SK-N-SH treated with all-trans-retinoic acid at 6 μM for 48 hours (cell line): ENCODE measurements around the gene POLR3F.

ENCODE experiments used
- ATAC-seq: fragments of 200-7000 bp; cut with Tn5 transposase; 3 replicates; pipeline ENCODE4 v1.9.1; 2020; ENCODE audit warnings: mild to moderate bottlenecking, moderate library complexity
- BACH2 ChIP-seq: fragments of 250-450 bp; sonication (Bioruptor Pico); IDR thresholded peaks from 2 replicates; pipeline ENCODE4 v1.9.0; 2021; ENCODE audit warnings: mild to moderate bottlenecking, borderline replicate concordance
- CSDC2 ChIP-seq: fragments of 250-450 bp; sonication (Bioruptor Pico); IDR thresholded peaks from 2 replicates; pipeline ENCODE4 v1.5.0; 2020; ENCODE audit warnings: mild to moderate bottlenecking, moderate library complexity
- ESRRG ChIP-seq: fragments of 250-450 bp; sonication (Bioruptor Pico); IDR thresholded peaks from 2 replicates; pipeline ENCODE4 v1.6.1; 2021; ENCODE audit warnings: mild to moderate bottlenecking
- GLIS3 ChIP-seq: fragments of 250-450 bp; sonication (Bioruptor Pico); IDR thresholded peaks from 2 replicates; pipeline ENCODE4 v1.5.0; 2020; ENCODE audit warnings: mild to moderate bottlenecking, moderate library complexity
- ISL1 ChIP-seq: fragments of 250-450 bp; sonication (Bioruptor Pico); IDR thresholded peaks from 2 replicates; pipeline ENCODE4 v2.1.2; 2022; ENCODE audit warnings: mild to moderate bottlenecking, moderate library complexity
- OSR1 ChIP-seq: fragments of 250-450 bp; sonication (Bioruptor Pico); IDR thresholded peaks from 2 replicates; pipeline ENCODE4 v1.8.0; 2022; ENCODE audit warnings: moderate library complexity, mild to moderate bottlenecking, inconsistent platforms
- POU6F1 ChIP-seq: fragments of 250-450 bp; sonication (Bioruptor Pico); IDR thresholded peaks from 2 replicates; pipeline ENCODE4 v1.8.0; 2021; ENCODE audit warnings: low read depth, mild to moderate bottlenecking, moderate library complexity, borderline replicate concordance
- PPARA ChIP-seq: fragments of 250-450 bp; sonication (Bioruptor Pico); IDR thresholded peaks from 2 replicates; pipeline ENCODE4 v1.5.0; 2020; ENCODE audit warnings: mild to moderate bottlenecking, borderline replicate concordance
- RARB ChIP-seq: fragments of 250-450 bp; sonication (Bioruptor Pico); IDR thresholded peaks from 2 replicates; pipeline ENCODE4 v1.8.0; 2021; ENCODE audit warnings: mild to moderate bottlenecking, moderate library complexity
- SNAI2 ChIP-seq: fragments of 250-450 bp; sonication (Bioruptor Pico); IDR thresholded peaks from 2 replicates; pipeline ENCODE4 v1.5.0; 2020; ENCODE audit warnings: mild to moderate bottlenecking, moderate library complexity
- TCF4 ChIP-seq: fragments of 250-450 bp; sonication (Bioruptor Pico); IDR thresholded peaks from 2 replicates; pipeline ENCODE4 v1.8.0; 2021; ENCODE audit warnings: mild to moderate bottlenecking, moderate library complexity, borderline replicate concordance
- TOX ChIP-seq: fragments of 250-450 bp; sonication (Bioruptor Pico); IDR thresholded peaks from 2 replicates; pipeline ENCODE4 v1.8.0; 2021; ENCODE audit warnings: mild to moderate bottlenecking, moderate library complexity, borderline replicate concordance
- TSHZ2 ChIP-seq: fragments of 250-450 bp; sonication (Bioruptor Pico); IDR thresholded peaks from 2 replicates; pipeline ENCODE4 v1.5.0; 2020; ENCODE audit warnings: mild to moderate bottlenecking, moderate library complexity
- ZFP3 ChIP-seq: fragments of 250-450 bp; sonication (Bioruptor Pico); IDR thresholded peaks from 2 replicates; pipeline ENCODE4 v1.5.0; 2020; ENCODE audit warnings: mild to moderate bottlenecking, moderate library complexity
- ZFP30 ChIP-seq: fragments of 450-650 bp; formaldehyde crosslinking; IDR thresholded peaks from 2 replicates; pipeline ENCODE4 v1.5.0; 2022; ENCODE audit warnings: mild to moderate bottlenecking, moderate library complexity
- ZNF565 ChIP-seq: fragments of 450-650 bp; formaldehyde crosslinking; conservative IDR thresholded peaks from 2 replicates; pipeline ENCODE4 v1.5.0; 2020; ENCODE audit warnings: low read depth, mild to moderate bottlenecking, moderate library complexity
- ZNF70 ChIP-seq: fragments of 450-650 bp; formaldehyde crosslinking; IDR thresholded peaks from 2 replicates; pipeline ENCODE4 v1.5.0; 2020; ENCODE audit warnings: mild to moderate bottlenecking, moderate library complexity
- ZNF8 ChIP-seq: fragments of 450-650 bp; formaldehyde crosslinking; IDR thresholded peaks from 2 replicates; pipeline ENCODE4 v1.5.0; 2020; ENCODE audit warnings: mild to moderate bottlenecking, moderate library complexity
- TF ChIP-seq, protein P1 (sequence below): fragments of 250-450 bp; sonication (Bioruptor Pico); IDR thresholded peaks from 2 replicates; pipeline ENCODE4 v1.5.1; 2021; ENCODE audit warnings: mild to moderate bottlenecking, moderate library complexity
- TF ChIP-seq, protein P2 (sequence below): fragments of 250-450 bp; sonication (Bioruptor Pico); IDR thresholded peaks from 2 replicates; pipeline ENCODE4 v1.5.1; 2020; ENCODE audit warnings: low read depth, mild to moderate bottlenecking, moderate library complexity

POLR3F gene

DNA sequence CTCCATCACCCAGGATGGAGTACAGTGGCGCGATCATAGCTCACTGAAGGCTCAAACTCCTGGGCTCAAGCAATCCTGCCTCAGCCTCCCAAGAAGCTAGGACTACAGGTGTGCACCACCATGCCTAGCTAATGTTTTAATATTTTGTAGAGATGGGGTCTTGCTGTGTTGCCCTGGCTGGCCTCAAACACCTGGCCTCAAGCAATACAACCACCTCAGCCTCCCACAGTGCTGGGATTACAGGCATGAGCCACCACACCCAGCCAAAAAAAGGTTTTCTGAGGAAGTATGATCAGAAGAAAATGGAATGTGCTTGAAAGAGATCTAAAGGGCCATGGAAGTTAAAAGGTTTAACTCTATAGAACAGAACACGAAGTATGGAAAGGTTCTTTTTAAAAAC, 21.1 kb downstream of the POLR3F start (continued):
- TF ChIP-seq, protein P1, sequence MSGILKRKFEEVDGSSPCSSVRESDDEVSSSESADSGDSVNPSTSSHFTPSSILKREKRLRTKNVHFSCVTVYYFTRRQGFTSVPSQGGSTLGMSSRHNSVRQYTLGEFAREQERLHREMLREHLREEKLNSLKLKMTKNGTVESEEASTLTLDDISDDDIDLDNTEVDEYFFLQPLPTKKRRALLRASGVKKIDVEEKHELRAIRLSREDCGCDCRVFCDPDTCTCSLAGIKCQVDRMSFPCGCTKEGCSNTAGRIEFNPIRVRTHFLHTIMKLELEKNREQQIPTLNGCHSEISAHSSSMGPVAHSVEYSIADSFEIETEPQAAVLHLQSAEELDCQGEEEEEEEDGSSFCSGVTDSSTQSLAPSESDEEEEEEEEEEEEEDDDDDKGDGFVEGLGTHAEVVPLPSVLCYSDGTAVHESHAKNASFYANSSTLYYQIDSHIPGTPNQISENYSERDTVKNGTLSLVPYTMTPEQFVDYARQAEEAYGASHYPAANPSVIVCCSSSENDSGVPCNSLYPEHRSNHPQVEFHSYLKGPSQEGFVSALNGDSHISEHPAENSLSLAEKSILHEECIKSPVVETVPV (CRISPR knock-in tag), result no peak
- TF ChIP-seq ZNF565 (CRISPR knock-in tag), result no peak
- no peak for TF ChIP-seq TOX (CRISPR knock-in tag)
- TF ChIP-seq SNAI2 (CRISPR knock-in tag), result no peak
- no peak for TF ChIP-seq TCF4 (CRISPR knock-in tag)

- ATAC-seq, result peak; percentile 47
Observed at GRCh38 chr20:18496042-18496441, 28.9 kb downstream of the POLR3F start.

GRCh38 chr20:18496740-18497592, 29.8 kb downstream of the POLR3F start, which contains the start of gene RBBP9:
Gene RBBP9, minus strand, starts transcription at chr20:18497225. Its CDS starts 58 bp downstream, at chr20:18497167.
- peak; percentile 100 for ATAC-seq
- TF ChIP-seq GLIS3 (CRISPR knock-in tag) (no peak), TCF4 (CRISPR knock-in tag) (no peak), RARB (no peak), ISL1 (no peak), TSHZ2 (no peak), ZNF565 (CRISPR knock-in tag) (no peak), POU6F1 (CRISPR knock-in tag) (no peak), OSR1 (CRISPR knock-in tag) (no peak), PPARA (CRISPR knock-in tag) (no peak), ZFP30 (no peak), ZNF8 (no peak), TOX (CRISPR knock-in tag) (no peak), CSDC2 (CRISPR knock-in tag) (no peak), SNAI2 (CRISPR knock-in tag) (no peak), ZFP3 (CRISPR knock-in tag) (no peak), BACH2 (no peak)
- TF ChIP-seq, protein P2, sequence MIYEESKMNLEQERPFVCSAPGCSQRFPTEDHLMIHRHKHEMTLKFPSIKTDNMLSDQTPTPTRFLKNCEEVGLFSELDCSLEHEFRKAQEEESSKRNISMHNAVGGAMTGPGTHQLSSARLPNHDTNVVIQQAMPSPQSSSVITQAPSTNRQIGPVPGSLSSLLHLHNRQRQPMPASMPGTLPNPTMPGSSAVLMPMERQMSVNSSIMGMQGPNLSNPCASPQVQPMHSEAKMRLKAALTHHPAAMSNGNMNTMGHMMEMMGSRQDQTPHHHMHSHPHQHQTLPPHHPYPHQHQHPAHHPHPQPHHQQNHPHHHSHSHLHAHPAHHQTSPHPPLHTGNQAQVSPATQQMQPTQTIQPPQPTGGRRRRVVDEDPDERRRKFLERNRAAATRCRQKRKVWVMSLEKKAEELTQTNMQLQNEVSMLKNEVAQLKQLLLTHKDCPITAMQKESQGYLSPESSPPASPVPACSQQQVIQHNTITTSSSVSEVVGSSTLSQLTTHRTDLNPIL, result no peak
- TF ChIP-seq, protein P1 (CRISPR knock-in tag), result no peak

More at GRCh38 chr20:18496042-18496441, 28.9 kb downstream of the POLR3F start:
- TF ChIP-seq ISL1 (no peak), ESRRG (CRISPR knock-in tag) (no peak), TOX (CRISPR knock-in tag) (no peak), OSR1 (CRISPR knock-in tag) (no peak), POU6F1 (CRISPR knock-in tag) (no peak), CSDC2 (CRISPR knock-in tag) (no peak), PPARA (CRISPR knock-in tag) (no peak), ZNF70 (CRISPR knock-in tag) (no peak)
- TF ChIP-seq, protein P2, result no peak
